Measurements from ENCODE around the gene GREB1L.

GREB1L gene

DNA sequence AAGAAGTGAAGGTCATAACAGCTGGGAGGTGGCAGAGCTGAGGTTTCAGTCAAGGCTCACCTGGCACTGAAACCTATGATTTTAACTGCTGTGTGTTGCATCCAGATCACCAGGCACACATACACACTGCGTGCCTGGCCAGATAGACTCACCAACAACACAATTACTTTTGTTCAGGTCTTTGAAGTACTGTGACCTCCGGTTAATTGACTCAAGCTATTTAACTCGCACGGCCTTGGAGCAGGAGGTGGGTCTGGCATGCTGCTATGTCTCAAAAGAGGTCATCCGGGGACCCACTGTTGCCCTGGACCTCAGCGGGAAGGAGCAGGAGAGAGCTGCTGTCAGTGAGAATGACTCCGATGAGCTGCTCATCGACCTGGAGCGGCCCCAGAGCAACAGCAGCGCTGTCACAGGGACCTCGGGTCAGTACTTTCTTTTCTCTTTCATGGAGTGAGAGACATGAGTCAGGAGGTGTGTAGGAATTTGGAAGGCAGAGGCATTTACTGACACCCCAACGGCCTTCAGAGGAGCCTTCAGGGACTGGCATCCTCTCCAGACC lies 254.3 kb downstream of the GREB1L start:
- Histone ChIP-seq H3K9ac (ENCODE audit: low read length) (no peak overlapping the region), H3K4me1 (ENCODE audit: low read length) (no peaks in the 10 kb centered on the region), H2AFZ (ENCODE audit: low read depth, low read length) (no peak overlapping the region), H3K4me2 (ENCODE audit: low read length) (no peak overlapping the region), H3K27ac (ENCODE audit: low read length) (no peak overlapping the region), H3K9me3 (ENCODE audit: insufficient read depth, low read length) (no peaks in the 10 kb centered on the region), H3K4me3 (ENCODE audit: low read length) (no peak overlapping the region), H3K27me3 (ENCODE audit: low read depth, low read length) (no peaks in the 10 kb centered on the region), H4K20me1 (ENCODE audit: insufficient read depth, low read length) (no peaks in the 10 kb centered on the region), H3K79me2 (ENCODE audit: low read length) (no peaks in the 10 kb centered on the region), H3K36me3 (replicated peaks; ENCODE audit: low read depth, low read length) (no peaks in the 10 kb centered on the region)
- TF ChIP-seq, protein P1, sequence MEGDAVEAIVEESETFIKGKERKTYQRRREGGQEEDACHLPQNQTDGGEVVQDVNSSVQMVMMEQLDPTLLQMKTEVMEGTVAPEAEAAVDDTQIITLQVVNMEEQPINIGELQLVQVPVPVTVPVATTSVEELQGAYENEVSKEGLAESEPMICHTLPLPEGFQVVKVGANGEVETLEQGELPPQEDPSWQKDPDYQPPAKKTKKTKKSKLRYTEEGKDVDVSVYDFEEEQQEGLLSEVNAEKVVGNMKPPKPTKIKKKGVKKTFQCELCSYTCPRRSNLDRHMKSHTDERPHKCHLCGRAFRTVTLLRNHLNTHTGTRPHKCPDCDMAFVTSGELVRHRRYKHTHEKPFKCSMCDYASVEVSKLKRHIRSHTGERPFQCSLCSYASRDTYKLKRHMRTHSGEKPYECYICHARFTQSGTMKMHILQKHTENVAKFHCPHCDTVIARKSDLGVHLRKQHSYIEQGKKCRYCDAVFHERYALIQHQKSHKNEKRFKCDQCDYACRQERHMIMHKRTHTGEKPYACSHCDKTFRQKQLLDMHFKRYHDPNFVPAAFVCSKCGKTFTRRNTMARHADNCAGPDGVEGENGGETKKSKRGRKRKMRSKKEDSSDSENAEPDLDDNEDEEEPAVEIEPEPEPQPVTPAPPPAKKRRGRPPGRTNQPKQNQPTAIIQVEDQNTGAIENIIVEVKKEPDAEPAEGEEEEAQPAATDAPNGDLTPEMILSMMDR (IDR thresholded peaks at IDR 0.05; ENCODE audit: low read depth, low read length): no peak
- TF ChIP-seq EZH2phosphoT487 (IDR thresholded peaks at IDR 0.05; ENCODE audit: low read depth): no peak

DNA sequence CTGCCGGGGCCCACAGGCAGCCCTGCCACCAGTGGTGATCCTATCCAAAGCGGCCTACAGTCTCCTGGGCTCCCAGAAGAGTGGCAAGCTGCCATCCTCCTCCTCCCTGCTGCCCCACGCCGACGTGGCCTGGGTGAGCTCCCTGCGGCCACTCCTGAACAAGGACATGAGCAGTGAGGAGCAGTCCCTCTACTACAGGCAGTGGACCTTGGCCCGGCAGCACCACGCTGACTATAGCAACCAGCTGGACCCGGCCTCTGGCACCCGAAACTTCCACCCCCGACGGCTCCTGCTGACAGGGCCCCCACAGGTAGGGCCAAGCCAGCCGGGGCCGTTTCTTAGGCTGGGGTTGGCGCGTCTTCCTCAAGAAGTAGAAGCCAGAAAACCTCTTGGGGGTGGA lies 258.0 kb downstream of the GREB1L start:
- Histone ChIP-seq H3K36me3 (replicated peaks; ENCODE audit: low read depth, low read length) (no peaks in the 10 kb centered on the region), H4K20me1 (ENCODE audit: insufficient read depth, low read length) (no peaks in the 10 kb centered on the region), H3K9me3 (ENCODE audit: insufficient read depth, low read length) (no peaks in the 10 kb centered on the region), H3K9ac (ENCODE audit: low read length) (no peak overlapping the region), H3K27me3 (ENCODE audit: low read depth, low read length) (no peaks in the 10 kb centered on the region), H3K4me2 (ENCODE audit: low read length) (no peak overlapping the region), H3K27ac (ENCODE audit: low read length) (no peak overlapping the region), H3K4me1 (ENCODE audit: low read length) (no peaks in the 10 kb centered on the region), H3K4me3 (ENCODE audit: low read length) (no peak overlapping the region), H3K79me2 (ENCODE audit: low read length) (no peaks in the 10 kb centered on the region), H2AFZ (ENCODE audit: low read depth, low read length) (no peak overlapping the region)
- TF ChIP-seq, protein P1 (IDR thresholded peaks at IDR 0.05; ENCODE audit: low read depth, low read length): no peak
- no peak for TF ChIP-seq EZH2phosphoT487 (IDR thresholded peaks at IDR 0.05; ENCODE audit: low read depth)

DNA sequence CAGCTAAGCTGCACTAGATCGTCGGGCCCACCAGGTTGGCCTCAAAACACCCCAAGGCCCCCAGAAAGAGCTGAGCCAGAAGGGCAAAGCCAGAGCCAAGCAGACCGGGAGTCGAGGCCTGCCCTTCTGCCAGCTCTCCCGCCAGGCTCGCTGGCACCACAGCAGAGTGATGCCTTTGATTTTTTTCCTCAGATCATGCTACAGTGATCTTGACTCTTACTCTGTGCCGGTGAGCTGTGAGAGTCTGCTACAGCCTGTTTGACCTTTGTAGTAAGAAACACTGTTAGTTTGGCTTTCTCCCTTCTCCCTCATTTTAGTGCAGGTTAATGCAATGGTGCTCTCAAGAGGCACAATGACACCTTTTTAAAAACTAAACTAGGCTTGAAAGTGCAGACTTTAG lies 260.6 kb downstream of the GREB1L start:
- Histone ChIP-seq H3K36me3 (replicated peaks; ENCODE audit: low read depth, low read length) (no peaks in the 10 kb centered on the region), H3K9ac (ENCODE audit: low read length) (no peak overlapping the region), H3K9me3 (ENCODE audit: insufficient read depth, low read length) (no peaks in the 10 kb centered on the region), H3K4me2 (ENCODE audit: low read length) (no peak overlapping the region), H4K20me1 (ENCODE audit: insufficient read depth, low read length) (no peaks in the 10 kb centered on the region), H2AFZ (ENCODE audit: low read depth, low read length) (no peak overlapping the region), H3K4me1 (ENCODE audit: low read length) (no peaks in the 10 kb centered on the region), H3K4me3 (ENCODE audit: low read length) (no peak overlapping the region), H3K27ac (ENCODE audit: low read length) (no peak overlapping the region), H3K27me3 (ENCODE audit: low read depth, low read length) (no peaks in the 10 kb centered on the region), H3K79me2 (ENCODE audit: low read length) (no peaks in the 10 kb centered on the region)
- TF ChIP-seq, protein P1 (IDR thresholded peaks at IDR 0.05; ENCODE audit: low read depth, low read length): no peak
- no peak for TF ChIP-seq EZH2phosphoT487 (IDR thresholded peaks at IDR 0.05; ENCODE audit: low read depth)

DNA sequence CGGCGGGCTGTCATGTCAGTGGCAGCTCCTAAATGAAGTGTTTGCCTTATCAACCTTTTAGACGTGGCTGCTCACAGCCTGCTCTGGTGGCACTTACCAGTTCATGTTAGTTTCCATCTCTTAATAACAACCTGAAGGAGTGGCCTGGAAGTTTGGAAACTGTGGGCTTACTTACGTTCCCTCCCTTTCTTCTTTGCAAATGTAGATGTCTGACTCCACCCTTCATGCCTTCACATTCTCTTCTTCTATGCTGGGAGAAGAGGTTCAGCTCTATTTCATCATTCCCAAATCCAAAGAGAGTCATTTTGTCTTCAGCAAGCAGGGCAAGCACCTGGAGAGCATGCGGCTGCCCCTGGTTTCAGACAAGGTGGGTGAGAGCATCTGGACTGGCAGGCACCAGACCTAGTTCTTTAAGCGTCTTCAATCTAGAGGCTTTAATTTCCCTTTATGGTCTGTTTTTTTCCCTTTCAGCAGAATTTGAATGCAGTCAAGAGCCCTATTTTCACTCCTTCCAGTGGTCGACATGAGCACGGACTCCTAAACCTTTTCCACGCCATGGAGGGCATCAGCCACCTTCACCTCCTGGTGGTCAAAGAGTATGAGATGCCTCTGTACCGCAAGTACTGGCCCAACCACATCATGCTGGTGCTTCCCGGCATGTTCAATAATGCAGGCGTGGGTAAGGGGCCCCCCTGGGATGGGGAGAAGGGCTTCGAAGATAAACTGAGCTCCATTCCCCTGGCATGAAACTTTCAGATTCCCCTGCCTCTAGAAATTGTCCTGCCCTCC lies 266.1 kb downstream of the GREB1L start:
- TF ChIP-seq, protein P1 (IDR thresholded peaks at IDR 0.05; ENCODE audit: low read depth, low read length): no peak
- no peak for TF ChIP-seq EZH2phosphoT487 (IDR thresholded peaks at IDR 0.05; ENCODE audit: low read depth)

More for the DNA sequence above, 266.1 kb downstream of the GREB1L start:
- H3K36me3 ChIP-seq (replicated peaks; ENCODE audit: low read depth, low read length): peaks cover 3% of the 10 kb centered on the region
- H2AFZ ChIP-seq (ENCODE audit: low read depth, low read length): no peak overlapping the region
- H3K27me3 ChIP-seq (ENCODE audit: low read depth, low read length): no peaks in the 10 kb centered on the region
- H3K4me3 ChIP-seq (ENCODE audit: low read length): no peak overlapping the region
- no peak overlapping the region for H3K4me2 ChIP-seq (ENCODE audit: low read length)
- no peaks in the 10 kb centered on the region for H3K79me2 ChIP-seq (ENCODE audit: low read length)
- no peak overlapping the region for H3K9ac ChIP-seq (ENCODE audit: low read length)
- no peaks in the 10 kb centered on the region for H3K9me3 ChIP-seq (ENCODE audit: insufficient read depth, low read length)
- no peaks in the 10 kb centered on the region for H3K4me1 ChIP-seq (ENCODE audit: low read length)
- no peak overlapping the region for H3K27ac ChIP-seq (ENCODE audit: low read length)
- no peaks in the 10 kb centered on the region for H4K20me1 ChIP-seq (ENCODE audit: insufficient read depth, low read length)

Measured in OCI-LY3 (cell line).